Hepatic stellate cell (primary cell): ENCODE results near the gene MAFF.
"Not testable (repeated sequence)": the region's sequence is repeated elsewhere in the genome, so short reads cannot be mapped to it uniquely, and the experiment has no call there.

ENCODE experiments used
- DNase-seq: peaks from one replicate; pipeline ENCODE4 v3.0.0; 2011; ENCODE audit warnings: low spot score

Gene MAFF

GRCh38 chr22:38223289-38223960, 21.6 kb downstream of the MAFF start:
- DNase-seq: no peak

- no peak for DNase-seq
Observed at GRCh38 chr22:38226853-38227649, 25.3 kb downstream of the MAFF start.

- DNase-seq: no peak
Observed at GRCh38 chr22:38228326-38228872, 26.6 kb downstream of the MAFF start.

- DNase-seq: no peak
Observed at GRCh38 chr22:38228873-38229740, 27.3 kb downstream of the MAFF start.

GRCh38 chr22:38230108-38230825, 28.5 kb downstream of the MAFF start:
- no peak for DNase-seq

- no peak for DNase-seq
Observed at GRCh38 chr22:38230916-38231315, 29.1 kb downstream of the MAFF start.

- no peak for DNase-seq
Observed at GRCh38 chr22:38232196-38232595, 30.4 kb downstream of the MAFF start.

GRCh38 chr22:38233427-38233826, 31.6 kb downstream of the MAFF start:
- DNase-seq: no peak

GRCh38 chr22:38233856-38234255, 32.1 kb downstream of the MAFF start:
- DNase-seq: not testable (repeated sequence)

GRCh38 chr22:38235240-38235850, 33.6 kb downstream of the MAFF start:
- DNase-seq: no peak

GRCh38 chr22:38236786-38237185, 35.0 kb downstream of the MAFF start:
- DNase-seq: no peak

GRCh38 chr22:38238519-38239071, 36.8 kb downstream of the MAFF start:
- DNase-seq: peak; percentile 56

GRCh38 chr22:38239101-38239761, 37.4 kb downstream of the MAFF start:
- peak; percentile 97 for DNase-seq

GRCh38 chr22:38240734-38241252, 39.0 kb downstream of the MAFF start:
- peak; percentile 70 for DNase-seq

GRCh38 chr22:38243007-38243765, 41.4 kb downstream of the MAFF start:
- peak; percentile 52 for DNase-seq

- no peak for DNase-seq
Observed at GRCh38 chr22:38244106-38244505, 42.3 kb downstream of the MAFF start.

- no peak for DNase-seq
Observed at GRCh38 chr22:38246046-38246658, 44.4 kb downstream of the MAFF start.

GRCh38 chr22:38246692-38247091, 44.9 kb downstream of the MAFF start:
- no peak for DNase-seq

- DNase-seq: no peak
Observed at GRCh38 chr22:38247713-38248112, 45.9 kb downstream of the MAFF start.
